HG03097 (cell line): Measurements from ENCODE around the gene DLGAP1.
"Not testable (repeated sequence)": the region's sequence is repeated elsewhere in the genome, so short reads cannot be mapped to it uniquely, and the experiment has no call there.

Experiments used
- ATAC-seq: cut with Tn5 transposase; IDR thresholded peaks from one replicate; pipeline ENCODE4 v1.9.1; 2021; ENCODE audit not compliant: unreplicated experiment, low FRiP score

DLGAP1 gene

GRCh38 chr18:3710712-3711301 lies 744.3 kb downstream of the DLGAP1 start:
- ATAC-seq, result no peak

GRCh38 chr18:3709205-3709604 lies 745.9 kb downstream of the DLGAP1 start:
- ATAC-seq, result no peak

- no peak for ATAC-seq
Measured at GRCh38 chr18:3706279-3707097, 748.6 kb downstream of the DLGAP1 start.

GRCh38 chr18:3704556-3705344 lies 750.4 kb downstream of the DLGAP1 start:
- no peak for ATAC-seq

- no peak for ATAC-seq
Measured at GRCh38 chr18:3703732-3704176, 751.4 kb downstream of the DLGAP1 start.

GRCh38 chr18:3699707-3700567 lies 755.2 kb downstream of the DLGAP1 start:
- not testable (repeated sequence) for ATAC-seq

GRCh38 chr18:3694030-3694778 lies 760.9 kb downstream of the DLGAP1 start:
- ATAC-seq, result not testable (repeated sequence)

- no peak for ATAC-seq
Measured at GRCh38 chr18:3693410-3693809, 761.7 kb downstream of the DLGAP1 start.

GRCh38 chr18:3692691-3693090 lies 762.4 kb downstream of the DLGAP1 start:
- no peak for ATAC-seq

- ATAC-seq, result no peak
Measured at GRCh38 chr18:3692113-3692621, 762.9 kb downstream of the DLGAP1 start.

- ATAC-seq, result no peak
Measured at GRCh38 chr18:3691705-3692104, 763.4 kb downstream of the DLGAP1 start.

- no peak for ATAC-seq
Measured at GRCh38 chr18:3690764-3691066, 764.4 kb downstream of the DLGAP1 start.

- ATAC-seq, result no peak
Measured at GRCh38 chr18:3689986-3690763, 764.9 kb downstream of the DLGAP1 start.

GRCh38 chr18:3689091-3689490 lies 766.0 kb downstream of the DLGAP1 start:
- no peak for ATAC-seq

GRCh38 chr18:3688690-3689089 lies 766.4 kb downstream of the DLGAP1 start:
- ATAC-seq, result no peak

GRCh38 chr18:3683483-3683882 lies 771.6 kb downstream of the DLGAP1 start:
- ATAC-seq, result no peak

GRCh38 chr18:3682061-3682460 lies 773.0 kb downstream of the DLGAP1 start:
- no peak for ATAC-seq

GRCh38 chr18:3679241-3679640 lies 775.9 kb downstream of the DLGAP1 start:
- ATAC-seq, result no peak

- no peak for ATAC-seq
Measured at GRCh38 chr18:3675994-3676393, 779.1 kb downstream of the DLGAP1 start.
